Ovary (tissue), 9 donors: Measurements from ENCODE around the gene ARL17A. TPM values are rescaled to one million over a fixed set of nuclear protein-coding genes. Genes with fewer than 3 reads are reported as not detected.
"Not testable (repeated sequence)": the region's sequence is repeated elsewhere in the genome, so short reads cannot be mapped to it uniquely, and the experiment has no call there.

Experiments
- DNase-seq, 5 donors: peaks; one replicate each; pipeline ENCODE4 v3.0.0-alpha.2; 2019 to 2020
- H3K27ac ChIP-seq, 2 donors: fragments of 200-600 bp; one replicate each; pipeline versions ENCODE4 v1.5.1 to v1.8.0; 2019 to 2022
- H3K27me3 ChIP-seq: fragments of 200-600 bp; one replicate; pipeline ENCODE4 v1.8.0; 2022
- H3K36me3 ChIP-seq: fragments of 200-600 bp; sonication (generic); one replicate; pipeline ENCODE4 v1.5.1; 2019
- H3K4me1 ChIP-seq: one replicate; pipeline ENCODE4 v1.8.1; 2013; ENCODE audit warnings: mild to moderate bottlenecking, moderate library complexity; ENCODE audit not compliant: insufficient read depth
- H3K4me3 ChIP-seq: fragments of 200-600 bp; sonication (generic); one replicate; pipeline ENCODE4 v1.5.1; 2017
- H3K9me3 ChIP-seq, 2 donors: fragments of 200-600 bp in 1 of 2; sonication (generic) in 1 of 2; one replicate each; pipeline versions ENCODE4 v1.5.1 to v1.8.1; 2013 to 2019; ENCODE audit warnings: mild to moderate bottlenecking in 1 of 2, moderate library complexity in 1 of 2
- WGBS, 3 donors: extraction: QIAGEN DNeasy Blood & Tissue Kit in 1 of 3; methylation state at CpG; one replicate each; pipeline versions ENCODE4 v1.1.5 to v1.1.7; 2013 to 2017; 5-methylcytosine and 5-hydroxymethylcytosine counted together
- intact Hi-C, 4 donors: fragments of 100-400 bp; cut with DNase I; formaldehyde crosslinking; loops; one replicate each; pipeline versions ENCODE4 v1.11.0 to v1.15.1; 2022 to 2023
- polyA plus RNA-seq, 2 donors: library from polyadenylated mRNA; stranded (reverse); fragments of 200-250 nt in 1 of 2; fragments of 350-450 nt in 1 of 2; fragmentation: Illumina TruSeq in 1 of 2; extraction: RNeasy Lipid Tissue Mini Kit (QIAGEN cat#74804) in 1 of 2; gene quantifications; one replicate each; pipeline ENCODE4 v1.2.3, GENCODE V29; 2013 to 2014
- small RNA-seq: library from RNA; depleted of rRNA; stranded (forward); fragments of <200 nt; gene quantifications from one replicate; pipeline ENCODE3, GENCODE V24; 2016
- total RNA-seq, 7 donors: library from RNA; depleted of rRNA in 2 of 7; stranded (reverse); fragments of >200 nt in 2 of 7; fragmentation: NEBNext Ultra II Directional in 3 of 7; extraction: Animal tissue kit (Norgen Biotek cat#: 25700) in 3 of 7; gene quantifications; one replicate each; pipeline versions ENCODE4 v1.1.0 to v1.2.4, GENCODE V29; 2016 to 2023
- donor health status: DM: no; HTN: no; CAD: no; lungs with moderate emphysema.
- donor health status: DM: no; HTN: no; CAD: no.
- donor health status: Bipolar disorder and iron deficiency.
- donor health status: DM: yes; HTN: yes; CAD: no.
- donor health status: DM: no; HTN: no; CAD: no.
- donor health status: DM: yes; HTN: yes; CAD: no.

ARL17A gene
- total and polyA plus RNA-seq, 9 donors, result 5.2 to 23.8 (median 16.6) TPM

- WGBS, 3 donors, result 86 to 90% methylated on average over 3 of the region's 11 CpGs; no CpG with 5 or more reads in 1 of the 3 donors
Observed at GRCh38 chr17:46512168-46512567, 67.3 kb downstream of the ARL17A start, which contains the start of gene LRRC37A2. TSS of gene LRRC37A2 (plus strand) at chr17:46512468. CDS start at chr17:46512713, 245 bp downstream.

GRCh38 chr17:46505896-46506295 is 73.6 kb downstream of the ARL17A start:
- DNase-seq, H3K4me3 ChIP-seq, H3K27ac ChIP-seq, H3K9me3 ChIP-seq, H3K27me3 ChIP-seq, H3K4me1 ChIP-seq, intact Hi-C loops, H3K36me3 ChIP-seq: not testable (repeated sequence)
- 93 to 99% (median 94%) methylated on average over 3 to 7 of the region's 7 CpGs for WGBS, 3 donors

More at GRCh38 chr17:46512168-46512567, 67.3 kb downstream of the ARL17A start, which contains the start of gene LRRC37A2:
- intact Hi-C loops, DNase-seq, H3K4me1 ChIP-seq, H3K9me3 ChIP-seq, H3K36me3 ChIP-seq, H3K4me3 ChIP-seq, H3K27ac ChIP-seq, H3K27me3 ChIP-seq: not testable (repeated sequence)

DNA sequence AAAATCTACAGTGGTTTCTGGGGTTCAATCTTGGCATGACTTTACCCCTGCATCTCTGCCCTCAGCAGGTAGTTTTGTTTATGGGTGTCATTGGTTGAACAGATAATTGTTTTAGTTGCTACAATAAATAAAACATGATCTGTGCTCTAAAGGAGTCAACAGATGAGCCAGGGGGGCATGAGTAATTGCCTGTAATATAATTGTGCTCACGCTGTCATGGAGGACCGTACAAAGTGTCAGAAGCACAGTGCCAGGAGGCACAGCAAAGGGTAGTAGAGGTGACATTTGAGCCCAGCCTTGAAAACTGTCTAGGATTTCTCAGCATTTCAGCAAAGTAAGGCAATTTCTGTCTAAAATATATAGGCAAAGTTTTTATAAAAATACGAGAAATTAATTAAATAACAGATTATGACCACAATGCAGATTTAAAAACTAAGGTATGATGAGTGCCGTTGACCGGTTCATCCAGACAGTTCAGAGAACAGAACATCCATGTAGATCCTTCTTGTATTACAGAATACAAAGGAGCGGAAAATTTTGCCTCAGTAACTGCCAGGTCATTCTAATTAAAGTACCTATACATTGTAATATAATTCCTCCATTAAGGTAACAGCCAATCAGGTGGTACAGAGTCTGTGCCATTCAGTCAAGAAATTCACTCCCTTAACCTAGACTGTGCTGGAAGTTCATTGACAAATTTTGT is 79.9 kb downstream of the ARL17A start:
- H3K27me3 ChIP-seq, intact Hi-C loops, H3K4me3 ChIP-seq, H3K9me3 ChIP-seq, H3K27ac ChIP-seq, DNase-seq, H3K36me3 ChIP-seq, H3K4me1 ChIP-seq: not testable (repeated sequence)
- WGBS, 3 donors, result no CpG with 5 or more reads among the region's 6 CpGs

GRCh38 chr17:46492021-46492420 is 87.5 kb downstream of the ARL17A start:
- H3K4me3 ChIP-seq, intact Hi-C loops, H3K27ac ChIP-seq, DNase-seq, H3K27me3 ChIP-seq, H3K36me3 ChIP-seq, H3K9me3 ChIP-seq, H3K4me1 ChIP-seq: not testable (repeated sequence)
- 94 to 97% (median 94%) methylated on average over 11 to 13 of the region's 16 CpGs for WGBS, 3 donors

DNA sequence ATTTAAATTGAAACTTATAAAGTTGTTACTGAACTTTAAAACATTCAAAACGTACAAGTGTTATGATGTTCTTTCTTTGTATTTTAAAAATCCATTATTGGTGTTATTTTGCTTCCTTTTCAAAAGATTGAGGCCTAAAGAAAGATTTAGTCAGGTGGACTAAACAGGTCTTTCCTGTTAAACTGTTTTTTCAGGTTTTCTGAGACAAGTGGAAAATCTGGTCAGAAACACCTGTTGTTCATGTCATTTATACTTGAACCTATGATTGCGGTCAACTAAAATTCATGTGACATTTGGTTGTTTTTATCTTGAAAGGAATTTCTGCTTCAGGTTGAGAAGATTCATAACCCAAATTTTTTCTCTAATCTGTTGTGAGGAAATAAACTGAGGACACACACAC is 98.2 kb downstream of the ARL17A start:
- H3K4me1 ChIP-seq, H3K4me3 ChIP-seq, H3K9me3 ChIP-seq, intact Hi-C loops, H3K27ac ChIP-seq, DNase-seq, H3K27me3 ChIP-seq, H3K36me3 ChIP-seq: not testable (repeated sequence)
- WGBS, 3 donors, result no CpG with 5 or more reads among the region's 2 CpGs

GRCh38 chr17:46478823-46479222 is 100.7 kb downstream of the ARL17A start:
- H3K27me3 ChIP-seq, H3K27ac ChIP-seq, intact Hi-C loops, H3K4me3 ChIP-seq, DNase-seq, H3K4me1 ChIP-seq, H3K9me3 ChIP-seq, H3K36me3 ChIP-seq: not testable (repeated sequence)
- no CpG with 5 or more reads among the region's 3 CpGs for WGBS, 3 donors

- H3K9me3 ChIP-seq, H3K36me3 ChIP-seq, H3K4me1 ChIP-seq, intact Hi-C loops, H3K27ac ChIP-seq, DNase-seq, H3K4me3 ChIP-seq, H3K27me3 ChIP-seq: not testable (repeated sequence)
- 100% methylated on average over 1 of the region's 2 CpGs; no CpG with 5 or more reads in 2 of the 3 donors for WGBS, 3 donors
Observed at GRCh38 chr17:46475583-46475982, 103.9 kb downstream of the ARL17A start.

- WGBS, 3 donors, result 91 to 100% methylated on average over 1 of the region's 3 CpGs; no CpG with 5 or more reads in 1 of the 3 donors
- H3K9me3 ChIP-seq, H3K36me3 ChIP-seq, H3K27ac ChIP-seq, intact Hi-C loops, H3K4me3 ChIP-seq, DNase-seq, H3K27me3 ChIP-seq, H3K4me1 ChIP-seq: not testable (repeated sequence)
Observed at GRCh38 chr17:46474489-46474888, 105.0 kb downstream of the ARL17A start.

DNA sequence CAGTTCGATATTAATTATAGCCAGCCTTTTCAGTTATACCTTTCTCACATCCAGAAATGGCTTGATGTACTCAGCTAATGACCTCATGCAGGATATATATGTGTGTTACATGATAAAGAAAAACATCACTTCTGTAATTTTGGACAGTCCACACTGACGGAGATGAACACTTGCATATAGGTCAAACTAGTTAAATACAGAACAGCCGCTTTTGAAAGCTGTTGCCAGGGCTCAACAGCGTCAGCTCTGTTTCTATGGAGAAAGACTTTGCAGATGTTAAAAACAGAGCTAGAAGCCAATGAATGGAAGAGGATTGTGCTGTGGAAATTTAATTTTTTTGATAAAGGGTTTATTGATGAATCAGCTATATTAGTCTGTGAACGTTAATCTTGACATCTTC is 111.9 kb downstream of the ARL17A start:
- H3K27me3 ChIP-seq, H3K36me3 ChIP-seq, intact Hi-C loops: not testable (repeated sequence)

More for the DNA sequence above, 111.9 kb downstream of the ARL17A start:
- 91 to 94% methylated on average over 3 to 4 of the region's 5 CpGs; no CpG with 5 or more reads in 1 of the 3 donors for WGBS, 3 donors
- H3K9me3 ChIP-seq, H3K4me1 ChIP-seq, DNase-seq, H3K4me3 ChIP-seq, H3K27ac ChIP-seq: not testable (repeated sequence)

Small RNA genes within 50 kb of the gene (small RNA-seq; reads per million reads assigned to genes)
- not detected for gene RN7SL199P

Other genes with a start within 250 kb of the ARL17A start
- 10 to 100 TPM in 5 of 7 donors, 1 to 10 TPM in 2; 4.7 to 26.6 (median 14.3) TPM for gene ARL17B, start 217.9 kb downstream of the ARL17A start, total RNA-seq
- gene ARL17B, start 217.9 kb downstream of the ARL17A start, polyA plus RNA-seq, result 10 to 100 TPM in 1 of 2 donors, 1 to 10 TPM in 1; 8.5 to 11.8 TPM
- gene LRRC37A2, start 67.2 kb downstream of the ARL17A start, total RNA-seq, result 10 to 100 TPM in 4 of 7 donors, 1 to 10 TPM in 3; 8.3 to 19.4 (median 10.3) TPM
- 1 to 10 TPM; 2.7 to 4.1 TPM for gene LRRC37A2, start 67.2 kb downstream of the ARL17A start, polyA plus RNA-seq
- 10 to 100 TPM in 6 of 7 donors, 1 to 10 TPM in 1; 6.6 to 33.3 (median 19.6) TPM for gene NSF, start 11.0 kb upstream of the ARL17A start, total RNA-seq
- 10 to 100 TPM in 1 of 2 donors, 1 to 10 TPM in 1; 7.0 to 31.5 TPM for gene NSF, start 11.0 kb upstream of the ARL17A start, polyA plus RNA-seq
- under 1 TPM in 6 of 7 donors, not detected in 1; 0.23 to 0.87 (median 0.54) TPM for gene WNT3, start 239.0 kb upstream of the ARL17A start, total RNA-seq
- 1 to 10 TPM in 1 of 2 donors, under 1 TPM in 1; 0.52 to 1.7 TPM for gene WNT3, start 239.0 kb upstream of the ARL17A start, polyA plus RNA-seq